ENCODE data around the gene IGDCC3.

Gene IGDCC3

DNA sequence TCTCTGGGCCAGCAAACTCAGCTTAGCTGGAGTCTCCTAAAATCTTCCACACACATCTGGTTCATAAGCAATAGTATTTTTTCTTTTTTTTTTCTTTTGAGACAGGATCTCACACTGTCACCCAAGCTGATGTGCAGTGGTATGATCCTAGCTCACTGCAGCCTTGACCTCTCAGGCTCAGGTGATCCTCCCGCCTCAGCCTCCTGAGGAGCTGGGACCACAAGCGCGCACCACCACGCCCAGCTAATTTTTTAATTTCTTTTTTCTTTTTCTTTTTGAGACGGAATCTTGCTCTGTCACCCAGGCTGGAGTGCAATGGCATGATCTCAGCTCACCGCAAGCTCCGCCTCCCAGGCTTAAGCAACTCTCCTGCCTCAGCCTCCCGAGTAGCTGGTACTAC, 39.0 kb downstream of the IGDCC3 start:
- no peak for DNase-seq

GRCh38 chr15:65338366-65338765, 39.4 kb downstream of the IGDCC3 start:
- no peak for DNase-seq

- DNase-seq, result no peak
Observed at GRCh38 chr15:65337436-65338070, 40.2 kb downstream of the IGDCC3 start.

DNA sequence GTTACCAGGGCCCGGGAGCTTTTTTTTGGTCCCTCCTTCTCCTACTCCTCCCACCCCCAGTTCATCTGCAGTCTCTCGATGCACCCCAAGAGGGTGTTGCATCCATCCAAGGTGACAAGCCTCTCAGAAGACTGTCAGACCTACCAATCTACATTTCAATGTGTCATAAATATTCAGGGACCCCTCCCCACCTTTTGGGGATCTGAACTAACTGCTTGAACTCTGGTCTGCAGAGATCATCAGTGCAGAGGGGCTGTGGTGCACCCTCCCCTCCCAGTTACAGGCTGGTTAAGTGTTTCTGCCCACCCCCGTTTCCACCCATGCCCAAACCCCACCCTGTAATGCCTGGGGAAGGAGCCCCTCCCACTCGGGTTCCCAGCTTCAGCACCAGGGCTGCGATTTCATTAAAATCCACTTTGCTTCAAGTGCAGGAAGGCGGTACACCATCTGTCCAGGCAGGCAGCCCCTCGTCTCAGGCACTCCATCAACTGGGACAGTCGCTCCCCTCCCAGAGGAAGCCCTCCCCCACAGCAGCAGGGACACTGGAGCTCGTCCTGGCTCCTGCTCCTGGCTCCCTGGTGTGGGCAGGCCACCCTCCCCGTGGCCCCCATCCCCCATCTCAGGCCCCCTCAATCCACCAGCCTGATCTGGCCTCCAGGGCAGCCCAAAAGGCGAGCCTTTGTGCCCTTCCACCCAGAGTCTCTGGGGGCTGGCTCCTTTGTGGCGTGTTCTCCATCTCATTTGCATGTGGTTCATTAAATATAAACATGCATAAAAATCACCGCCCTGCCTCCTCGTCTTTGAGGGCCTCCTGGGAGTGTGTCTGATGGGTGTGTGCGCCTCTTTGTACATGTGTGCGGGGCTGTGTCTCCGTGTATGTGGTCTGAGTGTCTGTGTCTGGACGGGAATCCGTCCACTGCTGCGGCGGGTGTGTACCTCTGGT, 41.0 kb downstream of the IGDCC3 start:
- no peak for DNase-seq

DNA sequence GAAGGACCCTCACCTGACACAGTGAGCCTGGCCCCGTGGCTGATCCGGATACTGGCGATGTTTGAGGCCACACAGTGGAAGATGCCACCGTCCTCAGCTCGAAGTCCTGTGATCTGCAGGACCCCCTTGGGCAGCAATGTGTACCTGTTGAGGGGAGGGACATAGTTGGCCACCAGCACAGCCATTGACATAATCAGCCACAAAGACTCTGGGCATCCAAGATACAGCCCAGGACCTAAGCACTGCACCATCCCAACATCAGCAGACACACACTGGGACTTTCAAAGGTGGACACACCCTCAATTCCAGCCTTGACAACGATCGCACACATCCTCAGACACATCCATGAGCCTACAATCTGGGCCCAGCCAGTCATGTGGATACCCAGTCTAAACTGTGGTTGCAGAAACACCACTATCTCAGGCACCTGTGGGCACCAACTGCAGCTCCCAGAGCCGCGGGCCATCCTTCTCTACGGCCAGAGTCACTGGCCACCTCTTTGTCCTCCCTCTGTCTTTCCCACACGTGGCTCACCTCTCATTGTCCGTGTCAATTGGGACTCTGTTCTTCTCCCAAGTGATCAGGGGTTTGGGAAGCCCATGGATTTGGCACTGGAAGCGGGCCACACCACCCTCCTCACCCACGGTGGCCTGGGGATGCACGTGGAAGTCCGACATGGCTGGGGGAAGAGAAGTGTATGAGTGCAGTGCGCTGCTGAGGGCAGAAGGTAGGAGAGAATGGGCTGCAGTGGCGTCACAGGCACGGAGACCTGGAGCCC, 42.3 kb downstream of the IGDCC3 start:
- no peak for DNase-seq

DNA sequence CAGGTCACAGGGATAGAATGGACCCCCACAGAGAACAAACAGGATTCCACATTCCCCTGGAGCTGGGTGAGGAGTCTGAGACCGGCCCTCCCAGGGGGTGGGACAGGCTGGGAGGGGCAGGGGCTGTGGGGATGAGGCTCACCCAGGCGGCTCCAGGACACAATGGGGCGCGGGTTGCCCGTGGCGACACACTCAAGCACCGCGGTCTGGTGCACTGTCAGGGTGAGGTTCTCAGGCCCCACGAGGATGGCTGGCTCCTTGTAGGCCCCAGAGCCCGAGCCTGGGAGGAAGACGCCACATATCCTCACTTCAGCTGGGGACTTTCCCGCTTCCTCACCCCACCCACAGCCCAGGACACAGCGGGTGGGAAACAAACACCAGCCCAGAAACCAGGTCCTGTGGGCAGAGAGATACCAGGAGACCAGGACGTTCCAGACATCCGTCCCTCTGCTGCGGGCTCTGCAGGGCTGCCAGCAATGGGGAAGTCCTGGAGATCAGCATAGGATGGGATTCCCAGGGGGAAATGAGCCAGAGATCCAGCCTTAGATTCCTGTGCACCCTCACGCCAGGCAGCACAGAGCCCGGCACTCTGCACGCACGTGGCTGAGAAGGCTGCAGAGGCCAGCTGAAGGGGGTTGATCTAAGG, 43.1 kb downstream of the IGDCC3 start:
- no peak for DNase-seq

DNA sequence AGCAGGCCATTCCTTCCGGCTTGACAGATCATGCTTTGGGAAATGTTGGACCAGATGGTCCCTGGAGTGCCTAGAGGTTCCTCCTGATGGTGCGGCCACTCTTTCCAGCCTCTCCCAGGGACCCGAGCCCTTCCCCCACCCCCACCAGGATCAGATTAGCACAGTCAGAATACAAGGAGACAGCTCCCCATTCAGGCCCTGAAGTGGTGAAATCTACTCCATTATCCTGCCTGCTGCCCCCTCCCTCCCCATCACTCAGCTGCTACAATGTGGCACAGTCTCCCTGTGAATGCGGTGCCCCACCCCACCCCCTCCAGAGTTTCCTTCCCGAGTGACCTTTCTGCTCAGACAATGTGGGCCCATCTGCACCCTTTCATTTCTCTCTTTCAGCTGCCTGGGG, 43.9 kb downstream of the IGDCC3 start:
- DNase-seq, result no peak

DNA sequence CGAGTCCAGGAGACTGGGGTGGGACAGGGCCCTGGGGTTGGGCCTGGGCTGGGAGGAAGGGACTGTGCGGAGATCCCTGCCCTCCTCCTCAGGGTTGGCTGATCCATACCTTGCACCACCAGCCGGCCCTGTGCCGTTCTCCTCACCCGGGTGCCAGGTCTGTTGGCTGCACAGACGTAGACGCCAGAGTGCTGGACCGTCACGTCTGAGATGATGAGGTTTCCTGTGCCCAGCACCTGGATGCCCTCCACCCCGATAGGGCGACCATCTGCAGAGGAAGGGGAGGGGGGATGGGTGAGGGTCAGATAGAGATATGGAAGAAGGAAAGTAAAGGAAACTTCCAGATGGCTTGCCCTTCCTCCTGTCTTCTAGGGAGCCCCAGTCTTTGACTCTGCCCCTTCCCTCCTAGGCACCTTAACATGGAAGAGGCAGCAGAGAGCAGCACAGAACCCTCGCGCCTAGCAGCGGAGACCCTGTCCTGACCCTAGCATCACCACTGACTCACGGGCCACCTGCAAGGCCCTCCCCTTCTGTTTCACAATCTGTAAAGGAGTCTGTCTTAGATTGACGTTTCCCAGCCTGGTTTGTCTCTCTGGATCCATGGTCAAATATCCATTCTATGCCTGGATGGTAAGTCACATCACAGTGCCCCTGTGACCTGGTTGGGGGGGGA, 44.5 kb downstream of the IGDCC3 start:
- DNase-seq, result no peak

- no peak for DNase-seq
Observed at GRCh38 chr15:65332391-65333147, 45.2 kb downstream of the IGDCC3 start.

DNA sequence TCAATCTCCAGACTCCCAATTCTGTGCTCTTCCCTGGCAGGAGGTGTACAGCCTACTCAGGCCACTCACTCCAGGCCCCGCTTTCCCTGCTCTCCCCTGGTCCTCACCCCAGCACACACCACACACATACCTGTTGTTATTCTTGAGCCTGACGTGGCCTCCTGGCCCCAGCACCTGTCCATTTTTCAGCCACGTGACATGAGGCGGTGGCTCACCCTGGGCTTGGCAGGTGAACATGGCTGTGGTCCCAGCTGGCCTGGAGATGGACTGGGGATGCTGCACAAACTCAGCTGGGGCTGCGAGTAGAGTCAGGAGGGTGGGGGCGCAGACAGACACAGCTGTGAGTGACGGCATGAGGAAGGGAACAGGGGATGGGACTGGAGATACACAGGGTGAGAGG, 46.0 kb downstream of the IGDCC3 start:
- no peak for DNase-seq

- no peak for DNase-seq
Observed at GRCh38 chr15:65330934-65331645, 46.7 kb downstream of the IGDCC3 start.

- no peak for DNase-seq
Observed at GRCh38 chr15:65329984-65330735, 47.6 kb downstream of the IGDCC3 start.

- no peak for DNase-seq
Observed at GRCh38 chr15:65329288-65329983, 48.4 kb downstream of the IGDCC3 start.

GRCh38 chr15:65328506-65329287, 49.1 kb downstream of the IGDCC3 start:
- no peak for DNase-seq

DNA sequence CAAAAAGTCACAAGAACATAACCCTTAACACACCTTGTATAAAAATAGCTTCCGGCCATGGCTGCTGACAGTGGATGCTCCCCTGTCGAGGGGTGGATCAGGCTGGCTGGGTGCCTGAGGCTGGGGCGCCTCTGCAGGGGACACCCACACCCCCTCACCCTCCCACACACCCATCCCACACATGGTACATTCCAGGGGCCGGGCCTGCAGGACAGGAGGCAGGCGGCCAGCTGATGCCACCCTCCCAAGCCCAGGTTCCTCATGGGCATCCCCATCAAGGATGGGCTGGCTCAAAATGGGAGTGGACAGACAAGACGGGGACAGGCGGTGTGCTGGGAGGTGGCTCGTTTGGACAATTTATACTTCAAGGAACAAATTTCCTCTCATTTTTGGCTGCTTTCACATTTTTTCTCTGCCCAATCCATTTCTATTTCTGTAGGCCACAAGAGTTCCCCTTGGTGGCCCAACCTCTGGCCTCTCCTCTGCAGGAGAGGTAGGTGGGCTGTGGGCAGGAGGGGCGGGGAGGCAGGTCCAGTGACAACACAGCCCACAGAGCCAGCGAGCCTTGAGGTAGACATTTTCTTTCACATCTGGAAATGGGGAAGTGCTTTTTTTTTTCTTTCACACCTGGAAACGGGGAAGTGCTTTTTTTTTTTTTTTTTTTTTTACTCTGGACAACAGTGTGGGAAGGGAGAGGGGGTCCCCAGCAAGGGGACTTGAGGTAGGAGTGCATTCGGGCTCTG, 50.0 kb downstream of the IGDCC3 start:
- no peak for DNase-seq

GRCh38 chr15:65326818-65327217, 51.0 kb downstream of the IGDCC3 start:
- no peak for DNase-seq

- no peak for DNase-seq
Observed at GRCh38 chr15:65326117-65326526, 51.7 kb downstream of the IGDCC3 start.

DNA sequence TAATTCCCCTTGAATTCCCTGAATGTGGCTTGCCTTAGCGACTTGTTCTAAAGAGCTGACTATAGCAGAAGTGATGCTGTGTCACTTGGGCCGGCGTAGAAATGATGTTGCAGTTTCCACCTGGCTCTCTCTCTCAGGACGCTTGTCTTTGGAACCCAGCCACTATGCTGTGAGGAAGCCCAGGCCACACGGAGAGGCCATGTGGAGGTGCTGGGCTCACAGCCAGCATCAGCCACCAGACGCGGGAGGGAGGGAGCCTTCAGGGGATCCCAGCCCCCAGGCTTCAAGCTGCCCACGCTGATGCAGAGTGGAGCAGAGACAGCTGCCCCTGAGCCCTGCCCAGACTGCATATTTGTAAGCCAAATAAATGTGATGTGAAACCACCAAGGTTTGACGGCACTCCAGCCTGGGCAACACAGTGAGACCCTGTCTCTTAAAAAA, 54.7 kb downstream of the IGDCC3 start:
- no peak for DNase-seq

Measured in activated CD8-positive, alpha-beta memory T cell treated with anti-CD3 and anti-CD28 coated beads, Interleukin-2, amount 50 U/mL, for 48 hours (primary cell).